CD4-positive, alpha-beta T cell treated with Interferon gamma for 1 hour (primary cell): ENCODE data around the gene RWDD1.
"Not testable (repeated sequence)": the region's sequence is repeated elsewhere in the genome, so short reads cannot be mapped to it uniquely, and the experiment has no call there.

Experiments
- DNase-seq: peaks from one replicate; pipeline ENCODE4 v3.0.0-alpha.2; 2020

Gene RWDD1

DNA sequence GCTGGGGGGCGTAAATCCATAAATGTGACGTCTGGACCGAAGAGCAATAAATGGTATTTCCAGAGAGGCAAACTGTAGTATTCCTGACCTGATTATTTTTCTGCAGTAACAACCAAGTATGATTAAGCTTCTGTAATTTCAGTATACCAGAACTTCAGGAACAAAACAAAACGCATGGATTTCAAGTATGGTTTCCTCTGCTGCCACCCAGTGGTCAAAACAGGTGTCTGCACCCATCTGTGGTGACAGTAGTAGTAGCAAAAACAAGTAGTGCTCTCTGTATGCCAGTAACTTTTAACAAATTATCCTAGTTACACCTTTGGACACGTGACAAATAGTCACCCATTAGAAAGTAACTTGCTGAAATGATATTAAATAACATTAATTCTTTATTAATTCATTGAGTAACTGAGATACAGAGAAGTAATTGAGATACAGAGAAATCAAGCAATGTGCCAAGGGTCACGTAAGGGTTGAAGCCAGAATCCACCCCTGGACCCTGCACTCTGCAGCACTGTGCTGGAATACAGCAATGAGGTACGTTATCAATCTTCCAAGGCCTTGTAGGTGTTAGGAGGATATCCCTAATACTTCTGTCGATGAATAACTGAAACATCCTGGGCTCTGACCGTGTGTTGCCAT is 9.8 kb upstream of the RWDD1 start:
- DNase-seq = peak; percentile 57

DNA sequence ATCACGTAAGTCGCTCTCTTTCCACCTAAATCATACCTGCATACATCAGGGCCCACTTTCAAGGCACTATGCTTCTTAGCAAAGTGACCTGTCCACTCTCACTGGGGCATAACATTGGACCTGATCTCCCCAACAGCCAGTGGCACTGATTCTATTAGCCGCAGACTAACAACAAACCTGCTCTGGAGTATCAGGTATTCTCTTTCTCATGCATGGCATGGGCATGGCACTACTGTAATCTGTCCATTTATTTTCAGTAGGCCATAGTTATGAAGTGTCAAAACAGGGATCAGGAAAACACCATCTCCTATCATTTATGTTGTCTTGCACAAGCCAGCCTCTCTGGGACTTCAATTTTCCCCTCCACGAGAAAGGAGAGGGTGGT is 9.3 kb upstream of the RWDD1 start:
- DNase-seq = no peak

DNA sequence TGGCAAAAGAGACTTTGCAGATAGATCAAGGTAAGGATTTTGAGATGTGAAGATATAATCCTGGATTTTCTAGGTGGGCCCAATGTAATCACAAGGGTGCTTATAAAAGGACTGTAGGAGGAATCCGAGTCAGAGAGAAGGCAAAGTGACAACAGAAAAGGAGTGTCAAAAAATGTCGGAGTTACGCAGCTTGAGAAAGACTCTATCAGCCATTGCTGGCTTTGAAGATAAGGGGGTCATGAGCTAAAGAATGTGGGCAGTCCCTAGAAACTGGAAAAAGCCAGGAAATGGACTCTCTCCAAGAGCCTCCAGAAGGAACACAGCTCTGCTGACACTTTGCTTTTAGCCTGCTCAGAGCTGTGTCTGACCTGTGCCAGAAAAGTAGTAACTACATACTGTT is 8.7 kb upstream of the RWDD1 start:
- DNase-seq = no peak

DNA sequence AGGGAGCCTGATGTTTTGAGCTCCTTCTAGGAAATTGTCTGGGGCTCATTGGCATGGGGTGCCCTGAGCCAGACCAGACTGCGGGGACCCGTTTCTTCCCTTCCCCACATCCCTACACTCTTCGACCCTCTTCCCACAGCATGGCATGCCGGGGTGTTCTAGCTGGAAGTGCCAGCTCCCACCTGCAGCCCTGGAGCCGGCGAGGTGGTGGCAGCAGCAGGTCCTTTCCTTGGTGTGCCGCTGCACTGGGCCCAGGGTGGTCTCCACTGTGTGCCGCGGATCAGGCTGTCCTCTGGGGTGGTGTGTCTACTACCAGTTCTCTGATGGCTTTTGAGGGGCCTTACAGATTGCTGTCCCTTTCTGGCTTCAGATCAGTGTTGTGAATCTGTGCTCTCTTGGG is 7.5 kb upstream of the RWDD1 start:
- DNase-seq = no peak

DNA sequence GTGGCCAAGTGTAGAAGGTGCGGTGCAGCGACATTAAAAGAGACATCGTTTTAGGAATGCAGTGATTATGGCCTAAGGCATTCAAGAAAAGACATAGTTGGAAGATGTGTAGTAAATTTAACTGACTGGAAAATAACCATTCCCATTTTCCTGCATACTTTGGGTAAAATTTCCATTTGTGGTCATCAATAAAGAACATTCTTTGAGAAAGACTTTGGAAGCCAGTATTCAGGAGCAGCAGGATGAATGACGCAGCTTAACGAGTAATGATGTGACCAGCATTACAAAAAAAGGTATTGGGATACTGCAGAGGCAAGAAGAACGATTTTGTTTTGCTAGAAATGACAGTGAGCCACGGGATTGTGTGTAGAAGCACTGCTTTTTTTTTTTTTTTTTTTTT is 7.0 kb upstream of the RWDD1 start:
- DNase-seq = no peak

DNA sequence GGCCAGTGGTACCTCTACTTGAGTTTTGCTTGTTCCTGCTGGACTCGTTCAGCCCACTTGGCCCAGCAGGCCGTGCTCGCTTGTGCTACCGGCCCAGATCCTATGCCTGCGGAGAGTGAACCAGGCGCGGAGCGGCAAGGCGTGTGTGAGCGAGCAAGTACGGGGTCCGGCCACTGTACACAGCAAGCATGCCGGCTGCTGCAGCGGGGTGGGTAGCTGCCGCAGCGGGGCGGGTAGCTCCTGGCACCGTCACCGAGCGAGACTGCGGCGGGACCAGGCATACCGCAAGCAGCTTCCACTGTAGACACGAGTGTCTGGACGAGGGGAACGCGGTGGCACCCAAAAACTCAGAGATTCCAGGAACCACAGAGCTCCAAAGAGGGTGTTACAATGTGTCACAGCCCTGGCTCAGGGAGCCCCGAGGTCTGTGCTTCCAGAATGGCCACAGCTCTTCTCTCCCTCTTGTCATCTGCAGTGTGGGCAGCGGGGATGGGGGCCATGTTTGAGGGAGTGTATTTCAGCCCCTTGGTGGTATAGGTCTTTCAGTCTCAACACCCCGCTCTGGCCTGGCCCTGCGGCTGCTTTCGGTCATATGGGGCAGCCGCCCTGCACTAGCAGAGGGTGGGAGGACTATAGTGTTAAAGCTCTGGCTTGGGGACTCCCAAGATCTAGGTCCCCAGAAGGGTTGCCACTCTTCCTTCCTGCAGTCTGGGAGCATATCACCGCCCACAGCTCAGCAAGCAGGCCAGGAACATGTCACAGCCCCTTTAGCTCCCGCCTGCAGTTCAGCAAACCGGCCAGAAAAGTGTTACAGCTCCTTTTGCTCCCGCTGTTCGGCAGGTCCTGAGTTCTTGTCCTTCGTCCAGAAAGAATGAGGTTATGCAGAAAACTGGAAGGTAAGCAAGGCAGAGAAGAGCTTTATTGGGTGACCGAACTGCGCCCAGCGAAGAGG is 6.1 kb upstream of the RWDD1 start:
- DNase-seq = peak; percentile 3

DNA sequence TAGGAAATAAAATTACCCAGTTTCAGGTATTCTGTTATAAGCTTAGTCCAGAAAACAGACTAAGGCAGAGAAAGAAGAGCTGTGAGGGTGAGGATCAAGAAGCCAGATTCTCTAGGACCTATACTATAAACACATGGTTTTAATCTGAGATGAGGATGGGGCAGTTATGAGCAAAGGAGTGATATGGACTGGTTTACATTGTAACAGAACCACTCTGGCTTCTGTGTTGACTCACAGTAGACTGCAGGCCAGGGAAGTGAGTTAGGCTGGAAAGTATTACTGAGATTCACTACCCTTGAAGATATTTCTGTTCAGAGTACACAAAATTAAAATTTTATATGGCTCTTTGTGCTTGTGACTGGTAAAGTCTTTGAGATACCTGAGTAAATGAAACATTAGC is 3.2 kb upstream of the RWDD1 start:
- DNase-seq = no peak

DNA sequence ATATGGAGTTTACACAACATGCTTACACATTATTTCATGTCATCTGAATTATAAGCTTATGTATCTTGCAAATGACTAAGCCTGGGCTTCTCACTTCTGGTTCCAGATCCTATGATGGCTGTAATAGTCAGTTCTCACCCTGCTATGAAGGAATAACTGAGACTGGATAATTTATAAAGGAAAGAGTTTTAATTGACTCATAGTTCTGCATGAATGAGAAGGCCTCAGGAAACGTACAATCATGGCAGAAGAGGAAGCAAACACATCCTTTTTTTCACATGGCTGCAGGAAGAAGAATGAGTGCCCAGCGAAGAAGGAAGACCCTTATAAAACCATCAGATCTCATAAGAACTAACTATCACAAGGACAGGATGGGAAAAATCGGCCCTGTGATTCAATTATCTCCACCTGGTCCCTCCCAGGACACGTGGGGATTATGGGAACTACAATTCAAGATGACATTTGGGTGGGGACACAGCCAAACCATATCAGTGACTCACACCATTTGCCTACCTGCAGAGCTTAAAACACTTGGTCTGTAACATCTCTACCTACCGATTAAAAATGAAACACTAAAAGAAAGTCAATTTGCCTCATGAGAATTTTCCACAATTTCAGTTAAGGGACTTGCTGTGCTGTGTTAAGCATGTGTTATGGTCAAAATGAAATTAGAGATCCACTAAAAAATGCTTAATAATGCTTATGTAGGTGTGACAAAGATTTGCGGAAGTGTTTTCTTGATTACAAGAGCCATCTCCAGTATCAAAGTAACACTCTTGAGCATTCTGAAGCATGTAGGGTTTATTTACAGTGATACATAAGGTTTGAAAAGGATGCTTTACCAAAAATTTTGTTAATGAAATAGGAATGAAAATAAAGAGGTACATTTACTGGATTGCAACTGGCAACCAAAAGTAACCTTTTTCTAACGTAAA is 2.2 kb upstream of the RWDD1 start:
- DNase-seq = no peak

DNA sequence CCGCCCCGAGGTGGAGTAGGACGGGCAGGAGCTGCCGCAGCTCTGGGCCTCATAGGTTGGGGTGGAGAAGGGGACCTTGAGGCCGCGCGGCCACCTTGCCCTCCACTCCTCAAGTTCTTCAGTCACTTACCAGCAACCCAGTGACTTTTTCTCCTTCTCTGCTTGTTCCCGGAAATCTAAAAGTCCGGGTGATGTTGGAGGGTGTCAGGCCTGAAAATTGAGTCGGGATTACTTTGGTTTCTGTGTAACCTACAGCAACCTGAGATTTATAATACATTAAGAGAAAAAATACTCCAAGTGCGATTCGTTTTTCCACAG is 338 bp downstream of the RWDD1 start:
- DNase-seq = no peak

DNA sequence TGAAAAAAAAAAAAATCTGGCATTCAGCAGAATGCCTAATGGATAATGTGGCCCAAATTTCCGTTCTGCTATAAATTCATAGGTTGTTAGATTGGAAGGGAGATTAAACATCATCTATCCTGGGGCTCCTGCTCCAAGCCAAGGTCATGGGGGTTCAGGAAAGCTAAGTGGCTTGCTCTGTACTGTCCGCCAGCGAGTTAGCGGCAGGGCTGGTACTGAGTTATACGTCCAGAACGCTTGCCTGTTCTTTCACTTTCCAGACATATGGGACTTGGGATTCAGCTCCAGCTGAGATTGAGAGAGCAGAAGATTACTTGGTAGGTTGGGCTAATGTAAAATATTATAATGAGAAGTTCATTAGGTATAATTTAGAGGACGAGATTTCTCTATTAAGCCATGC is 858 bp downstream of the RWDD1 start:
- DNase-seq = no peak

DNA sequence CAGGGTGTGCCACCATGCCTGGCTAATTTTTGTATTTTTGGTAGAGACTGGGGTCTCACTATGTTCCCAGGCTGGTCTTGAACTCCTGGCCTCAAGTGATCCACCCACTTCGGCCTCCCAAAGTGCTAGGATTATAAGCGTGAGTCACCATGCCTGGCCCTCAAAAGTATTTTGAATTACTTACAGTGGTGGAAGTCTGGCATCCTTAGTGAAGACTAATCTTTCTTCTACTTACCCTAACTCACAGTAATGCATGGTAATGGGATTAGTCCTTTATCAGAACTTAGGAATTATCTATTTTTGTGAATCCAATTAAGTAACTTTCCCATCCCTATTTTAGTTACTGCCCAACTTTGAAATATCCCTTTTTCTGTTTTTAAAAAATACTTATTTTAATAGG is 3.9 kb downstream of the RWDD1 start:
- DNase-seq = no peak

DNA sequence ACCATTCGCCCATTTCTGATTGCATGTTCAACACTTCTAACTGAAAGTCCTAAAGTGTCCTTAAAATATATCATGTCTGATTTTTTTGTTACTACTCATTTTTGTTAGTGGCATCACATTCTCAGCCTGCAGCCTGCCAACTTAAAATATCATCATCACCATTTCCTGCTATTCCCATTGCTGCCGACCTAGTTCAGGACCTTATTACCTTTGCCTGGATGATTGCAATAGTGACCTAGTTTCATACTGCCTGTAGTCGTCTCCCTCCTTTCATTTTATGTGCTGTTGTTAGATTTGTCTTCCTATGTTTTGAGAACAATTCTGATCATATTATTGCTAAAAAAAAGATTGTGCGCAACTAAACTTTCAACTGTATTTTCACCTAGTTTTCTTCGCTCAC is 6.2 kb downstream of the RWDD1 start:
- DNase-seq = no peak

DNA sequence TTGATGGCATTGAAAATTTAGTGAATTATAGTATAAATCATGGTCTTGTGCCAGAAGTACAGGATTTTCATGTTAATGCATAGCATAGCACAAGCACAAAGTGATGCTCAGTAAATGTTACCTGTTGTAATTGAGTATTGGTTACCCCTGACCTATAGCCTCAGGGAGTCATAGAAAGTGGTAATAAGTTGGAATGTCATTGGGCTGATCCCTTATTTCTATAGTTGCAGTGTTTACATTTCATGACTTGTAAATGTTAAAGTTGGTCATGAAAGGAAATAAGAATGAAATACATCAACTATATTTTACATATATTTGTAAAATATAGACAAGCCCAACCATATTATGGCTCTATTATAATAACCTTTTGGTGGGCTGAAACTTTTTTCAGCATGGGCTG is 7.0 kb downstream of the RWDD1 start:
- no peak for DNase-seq

DNA sequence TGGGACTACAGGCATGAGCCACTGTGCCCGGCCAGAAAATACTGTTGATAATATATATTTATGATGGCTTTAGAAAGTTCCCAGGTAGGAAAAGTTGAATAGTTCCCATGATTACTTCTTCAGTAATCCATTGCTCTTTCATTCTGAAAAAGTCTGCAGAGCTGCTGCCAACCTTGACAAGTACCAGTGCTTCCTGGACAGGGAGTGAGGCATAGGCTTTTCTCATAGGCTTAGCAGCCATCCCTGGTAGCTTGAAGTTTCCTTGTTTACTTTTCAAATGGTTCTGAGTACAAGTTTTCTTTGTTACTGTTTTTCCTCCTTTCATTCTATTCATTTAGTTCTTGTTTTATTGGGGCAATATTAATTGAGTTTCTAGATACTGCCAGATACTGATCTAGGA is 7.8 kb downstream of the RWDD1 start:
- DNase-seq = no peak

DNA sequence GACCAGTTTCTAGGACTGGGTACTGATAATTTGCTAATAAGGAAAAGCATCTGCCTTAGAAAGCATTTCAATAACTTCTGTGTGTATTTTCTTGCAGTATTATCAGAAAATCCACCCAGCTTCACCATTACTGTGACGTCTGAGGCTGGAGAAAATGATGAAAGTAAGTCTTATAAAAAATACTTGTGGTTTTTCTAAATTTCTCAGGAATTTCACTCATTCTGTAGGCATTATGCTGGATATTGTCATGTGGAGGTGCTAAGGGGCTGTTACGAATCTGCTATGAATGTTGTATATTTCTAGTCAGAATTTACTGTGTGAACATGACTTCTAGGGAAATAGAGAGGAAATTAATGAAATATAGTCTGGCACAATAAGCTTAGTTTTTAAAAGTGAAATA is 8.9 kb downstream of the RWDD1 start:
- no peak for DNase-seq

DNA sequence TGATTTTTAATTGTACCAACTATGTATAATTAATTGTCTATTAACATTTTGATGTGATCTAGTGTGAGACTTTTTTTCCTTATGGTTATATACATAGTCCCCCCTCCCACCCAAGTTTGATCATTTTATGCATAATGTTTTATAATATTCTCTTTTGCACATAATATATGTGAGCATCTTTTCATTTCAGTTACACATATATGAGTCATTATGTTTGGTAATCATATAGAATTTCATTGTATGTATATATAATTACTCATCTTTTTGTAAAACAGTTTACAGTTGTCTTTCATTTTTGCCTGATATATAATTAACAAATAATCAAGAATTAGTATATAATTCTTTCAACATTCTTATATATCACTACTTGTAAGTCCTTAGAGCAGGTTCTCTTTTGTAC is 15.0 kb downstream of the RWDD1 start:
- no peak for DNase-seq

DNA sequence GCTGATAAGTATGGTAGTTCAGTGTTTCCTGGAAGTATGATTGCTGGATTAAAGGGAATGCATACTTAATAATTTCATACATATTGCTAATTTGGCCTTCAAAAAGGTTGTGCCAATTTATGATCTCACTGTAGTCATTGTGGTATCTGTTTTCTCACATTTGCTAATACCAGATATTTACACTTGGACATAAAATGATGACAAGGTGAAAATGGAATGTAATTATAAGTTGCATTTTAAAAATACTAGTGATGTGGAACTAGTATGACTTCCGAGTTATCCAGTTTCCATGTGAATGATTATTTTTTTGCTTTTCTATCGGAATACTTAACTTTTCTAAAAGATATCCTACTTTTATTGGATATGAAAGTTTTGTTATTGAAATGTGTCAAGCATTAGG is 15.4 kb downstream of the RWDD1 start:
- no peak for DNase-seq

DNA sequence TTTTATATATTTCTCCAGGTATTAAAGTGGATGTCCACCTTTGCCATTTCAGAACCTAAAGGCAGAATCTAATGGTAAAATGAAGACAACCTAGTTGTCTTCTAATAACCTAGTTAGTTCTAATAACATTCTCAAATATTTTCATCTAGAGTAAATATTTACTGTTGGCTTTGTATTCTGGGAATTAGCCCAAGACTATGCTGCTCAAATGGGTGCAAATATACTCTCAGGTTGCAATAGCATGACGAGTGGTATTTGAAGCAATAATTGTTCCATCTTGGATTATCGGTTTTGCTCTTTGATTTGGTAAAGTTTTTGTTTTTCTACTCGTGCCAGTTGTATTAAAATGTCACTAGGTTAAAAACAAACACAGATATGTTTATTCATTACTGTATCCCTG is 23.9 kb downstream of the RWDD1 start:
- no peak for DNase-seq

DNA sequence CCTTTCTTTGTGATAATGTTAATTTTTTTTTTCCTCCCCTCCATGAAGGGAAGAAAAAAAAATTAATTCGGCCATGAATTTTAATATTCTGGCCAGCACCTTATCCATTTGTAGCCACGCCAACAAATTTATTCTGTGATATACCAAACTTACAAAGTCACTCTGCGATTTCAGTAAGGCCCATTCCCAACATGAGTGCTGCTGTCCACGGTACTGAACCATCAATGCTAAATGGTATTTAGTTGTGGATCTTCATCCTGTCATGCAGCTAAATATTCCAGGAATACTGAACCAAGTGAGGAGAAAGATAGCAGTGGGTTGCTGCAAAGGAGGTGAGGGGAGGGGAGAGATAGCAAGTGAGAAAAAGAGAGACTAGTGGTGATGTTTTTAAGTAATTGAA is 25.5 kb downstream of the RWDD1 start:
- DNase-seq = no peak

DNA sequence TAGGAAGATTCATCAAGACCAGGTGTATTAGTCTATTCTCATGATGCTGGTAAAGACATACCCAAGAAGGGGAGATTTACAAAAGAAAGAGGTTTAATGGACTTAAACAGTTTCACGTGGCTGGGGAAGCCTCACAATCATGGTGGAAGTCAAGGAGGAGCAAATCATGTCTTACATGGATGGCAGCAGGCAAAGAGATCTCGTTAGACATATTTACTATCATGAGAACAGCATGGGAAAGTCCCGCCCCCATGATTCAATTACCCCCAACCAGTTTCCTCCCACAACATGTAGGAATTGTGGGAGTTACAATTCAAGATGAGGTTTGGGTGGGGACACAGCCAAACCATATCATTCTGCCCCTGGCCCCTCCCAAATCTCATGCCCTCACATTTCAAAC is 32.6 kb downstream of the RWDD1 start:
- not testable (repeated sequence) for DNase-seq

DNA sequence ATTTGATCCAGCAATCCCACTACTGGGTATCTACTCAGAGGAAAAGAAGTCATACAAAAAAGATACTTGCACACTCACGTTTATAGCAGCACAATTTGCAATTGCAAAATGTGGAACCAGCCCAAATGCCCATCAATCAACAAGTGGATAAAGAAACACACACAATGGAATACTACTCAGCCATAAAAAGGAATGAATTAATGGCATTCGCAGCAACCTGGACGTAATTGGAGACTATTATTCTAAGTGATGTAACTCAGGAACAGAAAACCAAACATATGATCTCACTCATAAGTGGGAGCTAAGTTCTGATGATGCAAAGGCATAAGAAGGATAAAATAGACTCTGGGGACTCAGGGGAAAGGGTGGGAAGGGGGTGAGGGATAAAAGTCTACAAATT is 33.6 kb downstream of the RWDD1 start:
- DNase-seq = not testable (repeated sequence)

DNA sequence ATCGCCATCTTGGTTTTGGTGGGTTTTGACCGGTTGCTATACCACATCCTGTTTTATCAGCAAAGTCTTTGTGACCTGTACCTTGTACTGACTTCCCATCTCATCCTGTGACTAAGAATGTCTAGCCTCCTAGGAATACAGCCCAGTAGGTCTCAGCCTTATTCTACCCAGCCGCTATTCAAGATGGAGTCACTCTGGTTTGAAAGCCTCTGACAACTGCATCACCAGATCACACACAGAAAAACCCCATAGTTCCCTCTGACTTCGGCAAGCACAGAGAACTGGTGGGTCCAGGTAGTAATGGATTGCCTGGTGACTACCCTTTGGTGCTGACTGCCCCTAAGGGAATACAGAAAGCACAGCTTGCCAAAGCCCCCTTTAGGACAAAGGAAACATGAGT is 34.6 kb downstream of the RWDD1 start:
- DNase-seq = no peak

DNA sequence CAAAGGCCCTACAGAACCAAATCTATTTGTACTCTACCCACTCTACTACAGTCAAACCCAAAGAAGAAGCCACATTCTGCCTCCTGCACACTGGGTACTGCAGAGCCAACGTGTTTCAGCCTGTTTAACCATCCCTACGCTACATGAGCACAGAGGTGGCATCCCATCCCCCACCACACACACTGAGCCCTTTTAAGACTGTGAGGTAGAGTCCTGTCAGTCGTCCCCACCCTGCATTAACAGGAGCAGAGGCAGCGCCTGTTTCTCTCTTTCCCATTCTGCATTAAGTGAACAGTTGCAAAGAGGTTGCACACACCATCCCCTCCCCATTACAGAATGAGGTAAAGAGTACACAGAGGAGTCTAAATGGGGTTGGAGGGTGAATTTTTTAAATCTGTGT is 39.8 kb downstream of the RWDD1 start:
- DNase-seq = no peak
